Measurements from ENCODE around the gene TFG. TPM values are rescaled to one million over a fixed set of nuclear protein-coding genes. Genes with fewer than 3 reads are reported as not detected.

Gene TFG
- total and polyA plus RNA-seq, 9 of the 15 experiments (the other 6 are each of a cell fraction or from before 2014, with no cell fraction given): 31.8 to 143 (median 57.8) TPM

- ATAC-seq: no peak
- 9% methylated on average over 2 of the region's 2 CpGs for WGBS (ENCODE audit: insufficient coverage, low coverage, missing lambda C conversion rate)
- no peak overlapping the region for H2AFZ ChIP-seq (ENCODE audit: low read depth, low read length)
Observed at GRCh38 chr3:100789579-100789978, 80.3 kb downstream of the TFG start.

More at GRCh38 chr3:100789579-100789978, 80.3 kb downstream of the TFG start:
- no peak overlapping the region for H3K27ac ChIP-seq (ENCODE audit: extremely low read depth, low read depth, low read length)
- TF ChIP-seq MAFK (IDR thresholded peaks at IDR 0.05; ENCODE audit: low read length) (no peak), STAG1 (CRISPR knock-in tag; IDR thresholded peaks at IDR 0.05; ENCODE audit: borderline replicate concordance) (no peak), NCOR1 (IDR thresholded peaks at IDR 0.05) (no peak), BRCA1 (IDR thresholded peaks at IDR 0.05) (no peak), BRCA1 (CRISPR knock-in tag; IDR thresholded peaks at IDR 0.05) (no peak), NR0B1 (IDR thresholded peaks at IDR 0.05; ENCODE audit: partially characterized antibody) (no peak)
- H3K27me3 ChIP-seq (ENCODE audit: control insufficient read depth in 2 of 2, insufficient read depth in 2 of 2, low read length in 2 of 2): no peaks in the 10 kb centered on the region
- no peaks in the 10 kb centered on the region for H3K9me1 ChIP-seq (ENCODE audit: control insufficient read depth, insufficient read depth, low read length)
- intact Hi-C loops (cut with micrococcal nuclease) (no loop called here), in situ Hi-C loops (cut with MboI) (no loop called here)
- no peak for FAIRE-seq
- no peaks in the 10 kb centered on the region for H3K36me3 ChIP-seq (ENCODE audit: control insufficient read depth, insufficient read depth, low read length)
- no peaks in the 10 kb centered on the region for H3K79me2 ChIP-seq (ENCODE audit: control insufficient read depth, insufficient read depth, low read length)
- CTCF ChIA-PET (ENCODE audit: low intra/inter-chr PET ratio): no interaction called here
- no peak overlapping the region for H3K4me2 ChIP-seq (ENCODE audit: insufficient read depth, low read length)
- H3K9ac ChIP-seq (ENCODE audit: insufficient read depth in 1 of 2, low read depth in 2 of 2, low read length in 2 of 2): no peak overlapping the region
- no peaks in the 10 kb centered on the region for H4K20me1 ChIP-seq (replicated peaks; ENCODE audit: control insufficient read depth, insufficient read depth, low read length)
- no peaks in the 10 kb centered on the region for H3K4me1 ChIP-seq (replicated peaks in 1 of 2; ENCODE audit: control insufficient read depth in 2 of 2, insufficient read depth in 2 of 2, low read length in 2 of 2)
- BruUV-seq (replicated peaks): no TSS peak
- no peaks in the 10 kb centered on the region; the same call in 1 of the 2 replicates for H3K9me3 ChIP-seq (replicated peaks; ENCODE audit: control insufficient read depth, insufficient read depth, low read depth, low read length)
- POLR2A ChIA-PET: no interaction called here
- H3K4me3 ChIP-seq: no peak overlapping the region
- DNase-seq (ENCODE audit: extremely low read depth in 1 of 4, low spot score in 3 of 4): no peak
